Activated effector memory CD4-positive, alpha-beta T cell treated with Interleukin-2 at 50 U/mL for 16 hours (primary cell): ENCODE data around the gene FGD4.
"Not testable (repeated sequence)": the region's sequence is repeated elsewhere in the genome, so short reads cannot be mapped to it uniquely, and the experiment has no call there.

Experiments used
- DNase-seq: peaks from one replicate; pipeline ENCODE4 v3.0.0-alpha.2; 2020

FGD4 gene

GRCh38 chr12:32496946-32497345, 97.6 kb downstream of the FGD4 start:
- DNase-seq: no peak

GRCh38 chr12:32497864-32498263, 98.5 kb downstream of the FGD4 start:
- no peak for DNase-seq

- no peak for DNase-seq
These were observed 99.7 kb downstream of the FGD4 start for GRCh38 chr12:32499048-32499447.

GRCh38 chr12:32501835-32502333, 102.5 kb downstream of the FGD4 start:
- no peak for DNase-seq

- DNase-seq: no peak
These were observed 103.5 kb downstream of the FGD4 start for GRCh38 chr12:32502693-32503502.

- DNase-seq: no peak
These were observed 104.4 kb downstream of the FGD4 start for GRCh38 chr12:32503730-32504129.

GRCh38 chr12:32504591-32504990, 105.2 kb downstream of the FGD4 start:
- DNase-seq: no peak

- DNase-seq: no peak
These were observed 105.9 kb downstream of the FGD4 start for GRCh38 chr12:32505067-32505945.

- DNase-seq: not testable (repeated sequence)
These were observed 108.0 kb downstream of the FGD4 start for GRCh38 chr12:32507096-32507941.

GRCh38 chr12:32507942-32508320, 108.6 kb downstream of the FGD4 start:
- DNase-seq: no peak

- DNase-seq: no peak
These were observed 109.3 kb downstream of the FGD4 start for GRCh38 chr12:32508626-32509025.

GRCh38 chr12:32509328-32510091, 110.2 kb downstream of the FGD4 start:
- no peak for DNase-seq

- DNase-seq: not testable (repeated sequence)
These were observed 112.6 kb downstream of the FGD4 start for GRCh38 chr12:32511976-32512375.

- DNase-seq: no peak
These were observed 113.0 kb downstream of the FGD4 start for GRCh38 chr12:32512379-32512778.

- DNase-seq: no peak
These were observed 113.6 kb downstream of the FGD4 start for GRCh38 chr12:32512910-32513309.

- DNase-seq: no peak
These were observed 115.9 kb downstream of the FGD4 start for GRCh38 chr12:32515137-32515873.

- DNase-seq: no peak
These were observed 116.9 kb downstream of the FGD4 start for GRCh38 chr12:32516230-32516629.

- no peak for DNase-seq
These were observed 118.6 kb downstream of the FGD4 start for GRCh38 chr12:32517966-32518365.

GRCh38 chr12:32519047-32519446, 119.7 kb downstream of the FGD4 start:
- DNase-seq: no peak

- no peak for DNase-seq
These were observed 123.2 kb downstream of the FGD4 start for GRCh38 chr12:32522331-32523221.
